Thoracic aorta (tissue), 2 donors: ENCODE measurements around the gene EHF. TPM values are rescaled to one million over a fixed set of nuclear protein-coding genes. Genes with fewer than 3 reads are reported as not detected.
"Not testable (repeated sequence)": the region's sequence is repeated elsewhere in the genome, so short reads cannot be mapped to it uniquely, and the experiment has no call there.

ENCODE experiments used
- ATAC-seq: fragments of 150-250 bp; one replicate; pipeline ENCODE4 v1.8.0; 2017; ENCODE audit warnings: low read depth; ENCODE audit not compliant: insufficient number of reproducible peaks, low FRiP score
- DNase-seq: peaks from one replicate; pipeline ENCODE4 v3.0.0-alpha.2; 2020; ENCODE audit warnings: low spot score
- H3K27ac ChIP-seq, 2 donors: fragments of 200-600 bp; sonication (generic); 1 replicate in 1 of 2; 2 replicates in 1 of 2; pipeline ENCODE4 v1.5.1; 2016; ENCODE audit warnings: mild to moderate bottlenecking in 2 of 2, moderate library complexity in 2 of 2
- H3K27me3 ChIP-seq: fragments of 200-600 bp; sonication (generic); replicated peaks from 2 replicates; pipeline ENCODE4 v1.6.0; 2016; ENCODE audit warnings: mild to moderate bottlenecking; ENCODE audit not compliant: insufficient read depth
- H3K36me3 ChIP-seq: fragments of 200-600 bp; sonication (generic); one replicate; pipeline ENCODE4 v1.5.1; 2016
- H3K4me1 ChIP-seq, 2 donors: fragments of 200-600 bp; sonication (generic); 1 replicate in 1 of 2; 2 replicates in 1 of 2; pipeline versions ENCODE4 v1.5.1 to v1.6.0; 2016; ENCODE audit warnings: low read depth in 2 of 2, mild to moderate bottlenecking in 1 of 2; ENCODE audit not compliant: control insufficient read depth in 1 of 2
- H3K4me3 ChIP-seq: fragments of 200-600 bp; sonication (generic); 2 replicates; pipeline ENCODE4 v1.5.1; 2016; ENCODE audit warnings: mild to moderate bottlenecking
- H3K9me3 ChIP-seq: fragments of 200-600 bp; sonication (generic); 2 replicates; pipeline ENCODE4 v1.5.1; 2016
- total RNA-seq, 2 donors: library from RNA; depleted of rRNA; stranded (reverse); fragments of >200 nt; gene quantifications; one replicate each; pipeline versions ENCODE4 v1.1.0 to v1.2.3, GENCODE V29; 2016
- TF ChIP-seq, protein P1 (sequence below): fragments of 200-600 bp; sonication (generic); IDR thresholded peaks from one replicate; pipeline ENCODE4 v1.5.1; 2019; ENCODE audit warnings: antibody characterized with exemption

The EHF gene
- total RNA-seq, 2 donors from 2014 or later = 0.14 TPM

GRCh38 chr11:34588023-34588422 is 32.9 kb upstream of the EHF start:
- no peak for ATAC-seq
- Histone ChIP-seq H3K36me3 (no peaks in the 10 kb centered on the region), H3K4me3 (no peak overlapping the region), H3K27ac (no peak overlapping the region), H3K4me1 (no peaks in the 10 kb centered on the region), H3K27me3 (no peaks in the 10 kb centered on the region), H3K9me3 (no peaks in the 10 kb centered on the region)
- DNase-seq = no peak
- TF ChIP-seq, protein P1, sequence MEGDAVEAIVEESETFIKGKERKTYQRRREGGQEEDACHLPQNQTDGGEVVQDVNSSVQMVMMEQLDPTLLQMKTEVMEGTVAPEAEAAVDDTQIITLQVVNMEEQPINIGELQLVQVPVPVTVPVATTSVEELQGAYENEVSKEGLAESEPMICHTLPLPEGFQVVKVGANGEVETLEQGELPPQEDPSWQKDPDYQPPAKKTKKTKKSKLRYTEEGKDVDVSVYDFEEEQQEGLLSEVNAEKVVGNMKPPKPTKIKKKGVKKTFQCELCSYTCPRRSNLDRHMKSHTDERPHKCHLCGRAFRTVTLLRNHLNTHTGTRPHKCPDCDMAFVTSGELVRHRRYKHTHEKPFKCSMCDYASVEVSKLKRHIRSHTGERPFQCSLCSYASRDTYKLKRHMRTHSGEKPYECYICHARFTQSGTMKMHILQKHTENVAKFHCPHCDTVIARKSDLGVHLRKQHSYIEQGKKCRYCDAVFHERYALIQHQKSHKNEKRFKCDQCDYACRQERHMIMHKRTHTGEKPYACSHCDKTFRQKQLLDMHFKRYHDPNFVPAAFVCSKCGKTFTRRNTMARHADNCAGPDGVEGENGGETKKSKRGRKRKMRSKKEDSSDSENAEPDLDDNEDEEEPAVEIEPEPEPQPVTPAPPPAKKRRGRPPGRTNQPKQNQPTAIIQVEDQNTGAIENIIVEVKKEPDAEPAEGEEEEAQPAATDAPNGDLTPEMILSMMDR = no peak

- no peak for ATAC-seq
- TF ChIP-seq, protein P1 = no peak
- no peaks in the 10 kb centered on the region for H3K36me3 ChIP-seq
- H3K4me3 ChIP-seq = no peak overlapping the region
- DNase-seq = no peak
- H3K9me3 ChIP-seq = no peaks in the 10 kb centered on the region
- H3K27me3 ChIP-seq = no peaks in the 10 kb centered on the region
- H3K27ac ChIP-seq = no peak overlapping the region
- H3K4me1 ChIP-seq = no peaks in the 10 kb centered on the region
Measured at GRCh38 chr11:34588701-34589100, 32.2 kb upstream of the EHF start.

- not testable (repeated sequence) for H3K27me3 ChIP-seq, H3K4me1 ChIP-seq, H3K9me3 ChIP-seq, H3K27ac ChIP-seq, DNase-seq, ATAC-seq, H3K36me3 ChIP-seq, H3K4me3 ChIP-seq
Measured at GRCh38 chr11:34589177-34589576, 31.7 kb upstream of the EHF start.

DNA sequence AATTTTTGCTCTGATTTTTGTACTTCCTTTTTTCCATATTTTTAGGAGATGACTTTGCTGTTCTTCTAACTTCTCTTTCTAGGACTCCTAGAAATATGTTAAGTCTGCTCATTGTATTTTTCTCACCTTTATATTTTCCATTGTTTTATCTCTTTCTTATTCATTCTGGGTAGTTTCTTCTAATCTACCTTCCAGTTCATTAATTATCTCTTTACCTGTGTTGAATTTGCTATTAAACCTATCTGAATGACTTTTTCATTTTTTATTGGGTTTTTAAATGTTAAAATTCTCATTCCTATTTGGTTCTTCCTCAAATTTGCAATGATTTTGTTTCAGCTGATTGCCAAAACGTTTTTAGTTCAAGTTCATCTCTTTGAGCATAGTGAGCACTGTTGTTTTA is 27.8 kb upstream of the EHF start:
- Histone ChIP-seq H3K36me3 (no peaks in the 10 kb centered on the region), H3K4me3 (no peak overlapping the region), H3K27ac (no peak overlapping the region), H3K4me1 (no peaks in the 10 kb centered on the region), H3K9me3 (no peaks in the 10 kb centered on the region), H3K27me3 (no peaks in the 10 kb centered on the region)
- DNase-seq (no peak), ATAC-seq (no peak)
- TF ChIP-seq, protein P1 = no peak

GRCh38 chr11:34594603-34595002 is 26.3 kb upstream of the EHF start:
- Histone ChIP-seq H3K4me3 (no peak overlapping the region), H3K9me3 (no peaks in the 10 kb centered on the region), H3K36me3 (no peaks in the 10 kb centered on the region), H3K4me1 (no peaks in the 10 kb centered on the region), H3K27me3 (no peaks in the 10 kb centered on the region), H3K27ac (no peak overlapping the region)
- TF ChIP-seq, protein P1 = no peak
- no peak for ATAC-seq
- no peak for DNase-seq

DNA sequence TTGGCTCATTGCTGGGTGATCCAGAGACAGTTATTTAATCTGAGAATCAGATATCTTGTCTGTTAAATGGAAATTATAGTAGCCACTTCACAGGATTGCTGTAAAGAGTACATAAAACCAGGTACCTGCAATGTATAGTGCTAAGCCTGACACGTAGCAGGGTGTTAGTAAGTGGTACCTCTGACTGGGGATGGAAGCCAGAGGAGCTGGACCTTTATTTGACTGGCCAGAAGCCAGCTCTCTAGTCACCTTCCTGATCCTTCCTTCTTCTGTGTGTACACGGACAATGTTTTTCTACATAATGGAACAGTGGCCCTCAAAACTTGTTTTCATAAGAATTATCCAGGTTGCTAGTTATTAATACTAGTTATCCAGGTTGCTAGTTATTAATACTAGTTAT is 25.5 kb upstream of the EHF start:
- Histone ChIP-seq H3K9me3 (no peaks in the 10 kb centered on the region), H3K27ac (no peak overlapping the region), H3K27me3 (no peaks in the 10 kb centered on the region), H3K4me3 (no peak overlapping the region), H3K4me1 (no peaks in the 10 kb centered on the region), H3K36me3 (no peaks in the 10 kb centered on the region)
- DNase-seq (no peak), ATAC-seq (no peak)
- TF ChIP-seq, protein P1 = no peak
